Esophagus muscularis mucosa (tissue), 4 donors: ENCODE data around the gene CCNJL. TPM values are rescaled to one million over a fixed set of nuclear protein-coding genes. Genes with fewer than 3 reads are reported as not detected.

Source experiments
- DNase-seq: peaks from one replicate; pipeline ENCODE4 v3.0.0-alpha.2; 2017; ENCODE audit errors: extremely low spot score
- H3K27ac ChIP-seq, 4 donors: fragments of 200-600 bp; sonication (generic); replicated peaks in 1 of 4; 1 replicate in 3 of 4; 2 replicates in 1 of 4; pipeline ENCODE4 v1.5.1; 2016 to 2019; ENCODE audit warnings: mild to moderate bottlenecking in 1 of 4
- H3K27me3 ChIP-seq, 4 donors: fragments of 200-600 bp; sonication (generic); one replicate each; pipeline versions ENCODE4 v1.5.1 to v1.6.0; 2016 to 2019
- H3K36me3 ChIP-seq, 4 donors: fragments of 200-600 bp; sonication (generic); one replicate each; pipeline ENCODE4 v1.5.1; 2016 to 2019
- H3K4me1 ChIP-seq, 4 donors: fragments of 200-600 bp; sonication (generic); one replicate each; pipeline ENCODE4 v1.5.1; 2016 to 2019
- H3K4me3 ChIP-seq, 4 donors: fragments of 200-600 bp; sonication (generic); 1 replicate in 2 of 4; 2 replicates in 2 of 4; pipeline ENCODE4 v1.5.1; 2016 to 2019; ENCODE audit warnings: mild to moderate bottlenecking in 4 of 4, moderate library complexity in 1 of 4
- H3K9me3 ChIP-seq, 4 donors: fragments of 200-600 bp; sonication (generic); 1 replicate in 3 of 4; 2 replicates in 1 of 4; pipeline ENCODE4 v1.5.1; 2016 to 2019
- EP300 ChIP-seq: sonication (generic); formaldehyde crosslinking; IDR thresholded peaks from one replicate; pipeline ENCODE4 v1.6.1; 2017; ENCODE audit warnings: antibody characterized with exemption
- POLR2A ChIP-seq: fragments of 450-650 bp; IDR thresholded peaks from one replicate; pipeline ENCODE4 v1.6.1; 2017; ENCODE audit warnings: antibody characterized with exemption, moderate library complexity, mild to moderate bottlenecking, low read depth
- POLR2AphosphoS5 ChIP-seq, 2 donors: sonication (generic); formaldehyde crosslinking; IDR thresholded peaks; one replicate each; pipeline ENCODE4 v1.6.1; 2017; ENCODE audit warnings: antibody characterized with exemption in 2 of 2
- WGBS: methylation state at CpG from one replicate; pipeline ENCODE4 v1.1.5; 2018; 5-methylcytosine and 5-hydroxymethylcytosine counted together
- intact Hi-C: fragments of 100-400 bp; cut with DNase I; formaldehyde crosslinking; loops from one replicate; pipeline ENCODE4 v1.15.1; 2023
- total RNA-seq, 4 donors: library from RNA; depleted of rRNA; stranded (reverse); fragments of >200 nt; gene quantifications; one replicate each; pipeline versions ENCODE4 v1.1.0 to v1.2.1, GENCODE V29; 2016
- TF ChIP-seq, protein P1 (sequence below), 3 experiments: fragments of 200-600 bp in 2 of 3; fragments of 450-650 bp in 1 of 3; sonication (generic) in 2 of 3; IDR thresholded peaks; one replicate each; pipeline ENCODE4 v1.5.1; 2017 to 2019; ENCODE audit warnings: antibody characterized with exemption in 3 of 3, mild to moderate bottlenecking in 2 of 3, moderate library complexity in 1 of 3

CCNJL gene
- total RNA-seq, 4 donors from 2014 or later, result 0.83 to 2.5 (median 1.3) TPM

DNA sequence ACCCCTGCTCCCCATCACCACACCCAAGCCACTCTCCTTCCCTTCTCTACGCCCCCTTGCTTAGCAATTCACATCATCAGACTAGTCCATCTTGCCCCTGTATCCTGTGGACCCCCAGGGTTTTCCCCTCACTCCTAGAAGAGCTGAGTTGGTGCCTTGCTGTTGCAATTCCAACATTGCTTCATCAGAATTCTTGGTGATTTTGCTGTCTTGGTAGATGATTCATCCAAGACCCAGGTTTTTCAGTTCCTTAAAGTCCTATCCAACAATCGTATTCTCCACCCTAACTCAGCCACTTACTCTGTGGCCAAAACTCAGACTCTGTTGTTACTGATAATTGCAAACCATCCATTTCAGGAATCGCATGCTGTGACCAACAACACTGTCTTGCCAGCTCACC, 21.4 kb upstream of the CCNJL start:
- TF ChIP-seq EP300 (no peak), POLR2AphosphoS5 (IDR thresholded peaks at IDR 0.05) (no peak), POLR2A (no peak)
- TF ChIP-seq, protein P1, sequence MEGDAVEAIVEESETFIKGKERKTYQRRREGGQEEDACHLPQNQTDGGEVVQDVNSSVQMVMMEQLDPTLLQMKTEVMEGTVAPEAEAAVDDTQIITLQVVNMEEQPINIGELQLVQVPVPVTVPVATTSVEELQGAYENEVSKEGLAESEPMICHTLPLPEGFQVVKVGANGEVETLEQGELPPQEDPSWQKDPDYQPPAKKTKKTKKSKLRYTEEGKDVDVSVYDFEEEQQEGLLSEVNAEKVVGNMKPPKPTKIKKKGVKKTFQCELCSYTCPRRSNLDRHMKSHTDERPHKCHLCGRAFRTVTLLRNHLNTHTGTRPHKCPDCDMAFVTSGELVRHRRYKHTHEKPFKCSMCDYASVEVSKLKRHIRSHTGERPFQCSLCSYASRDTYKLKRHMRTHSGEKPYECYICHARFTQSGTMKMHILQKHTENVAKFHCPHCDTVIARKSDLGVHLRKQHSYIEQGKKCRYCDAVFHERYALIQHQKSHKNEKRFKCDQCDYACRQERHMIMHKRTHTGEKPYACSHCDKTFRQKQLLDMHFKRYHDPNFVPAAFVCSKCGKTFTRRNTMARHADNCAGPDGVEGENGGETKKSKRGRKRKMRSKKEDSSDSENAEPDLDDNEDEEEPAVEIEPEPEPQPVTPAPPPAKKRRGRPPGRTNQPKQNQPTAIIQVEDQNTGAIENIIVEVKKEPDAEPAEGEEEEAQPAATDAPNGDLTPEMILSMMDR (IDR thresholded peaks at IDR 0.05), result no peak
- H3K4me3 ChIP-seq, result no peak overlapping the region
- no peak for DNase-seq
- 76% methylated on average over 3 of the region's 3 CpGs for WGBS
- no peaks in the 10 kb centered on the region for H3K27me3 ChIP-seq
- H3K36me3 ChIP-seq, result no peaks in the 10 kb centered on the region
- intact Hi-C loops, result no loop called here
- no peak overlapping the region for H3K27ac ChIP-seq
- H3K9me3 ChIP-seq, result no peaks in the 10 kb centered on the region
- H3K4me1 ChIP-seq, result no peaks in the 10 kb centered on the region

DNA sequence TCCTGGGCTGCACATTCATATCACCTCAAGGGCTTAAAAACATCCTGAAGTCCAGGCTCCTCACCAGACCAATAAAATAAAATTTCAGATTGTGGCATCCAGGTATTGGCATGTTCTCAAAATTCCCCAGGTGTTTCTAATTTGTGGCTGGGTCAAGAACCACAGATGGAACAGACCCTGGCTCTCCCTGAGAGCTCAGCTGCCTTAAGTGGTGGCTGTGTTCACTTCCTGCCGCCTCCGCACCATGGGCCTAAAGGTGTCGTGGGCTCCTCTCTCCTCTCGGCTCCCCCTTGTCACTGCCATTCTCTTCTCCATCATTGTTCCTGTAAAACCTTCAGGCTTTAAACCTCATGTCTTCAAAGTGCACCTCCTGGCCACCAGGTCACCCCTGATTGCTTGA, 17.8 kb upstream of the CCNJL start:
- Histone ChIP-seq H3K27me3 (no peaks in the 10 kb centered on the region), H3K27ac (no peak overlapping the region), H3K36me3 (no peaks in the 10 kb centered on the region), H3K4me1 (no peaks in the 10 kb centered on the region), H3K4me3 (no peak overlapping the region), H3K9me3 (peaks cover 0 to 5% (median 0%) of the 10 kb centered on the region in 4 donors)
- WGBS, result 84% methylated on average over 4 of the region's 4 CpGs
- intact Hi-C loops, result no loop called here
- TF ChIP-seq EP300 (no peak), POLR2A (no peak), POLR2AphosphoS5 (IDR thresholded peaks at IDR 0.05) (no peak)
- TF ChIP-seq, protein P1 (IDR thresholded peaks at IDR 0.05), result no peak
- no peak for DNase-seq

DNA sequence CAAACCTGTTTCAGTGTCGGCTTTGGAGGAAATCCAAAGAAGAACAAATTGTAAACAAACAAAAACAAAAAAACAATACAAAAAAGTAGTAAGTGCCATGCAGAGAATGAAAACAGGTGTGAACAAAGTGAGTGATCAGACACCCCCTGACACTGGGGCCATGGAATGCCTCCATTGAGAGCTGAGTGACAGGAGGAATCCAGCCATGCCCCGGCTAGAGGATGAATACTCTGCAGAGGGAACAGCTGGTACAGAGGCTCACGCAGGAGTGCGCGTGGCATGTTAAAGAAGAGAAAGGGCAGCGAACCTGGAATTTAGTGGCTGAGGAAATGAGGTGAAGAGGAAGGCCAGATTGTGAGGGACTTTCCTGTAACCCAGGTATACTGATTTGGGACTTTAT, 15.5 kb upstream of the CCNJL start:
- TF ChIP-seq, protein P1 (IDR thresholded peaks at IDR 0.05), result no peak
- TF ChIP-seq EP300, result no peak
- TF ChIP-seq POLR2A, result no peak
- no peak for TF ChIP-seq POLR2AphosphoS5 (IDR thresholded peaks at IDR 0.05)
- H3K4me1 ChIP-seq, result no peaks in the 10 kb centered on the region
- no peaks in the 10 kb centered on the region for H3K36me3 ChIP-seq
- no peak overlapping the region for H3K4me3 ChIP-seq
- H3K9me3 ChIP-seq, result peaks cover 0 to 5% (median 0%) of the 10 kb centered on the region in 4 donors
- H3K27ac ChIP-seq, result no peak overlapping the region
- intact Hi-C loops, result no loop called here
- H3K27me3 ChIP-seq, result no peaks in the 10 kb centered on the region
- DNase-seq, result no peak
- 72% methylated on average over 6 of the region's 6 CpGs for WGBS

DNA sequence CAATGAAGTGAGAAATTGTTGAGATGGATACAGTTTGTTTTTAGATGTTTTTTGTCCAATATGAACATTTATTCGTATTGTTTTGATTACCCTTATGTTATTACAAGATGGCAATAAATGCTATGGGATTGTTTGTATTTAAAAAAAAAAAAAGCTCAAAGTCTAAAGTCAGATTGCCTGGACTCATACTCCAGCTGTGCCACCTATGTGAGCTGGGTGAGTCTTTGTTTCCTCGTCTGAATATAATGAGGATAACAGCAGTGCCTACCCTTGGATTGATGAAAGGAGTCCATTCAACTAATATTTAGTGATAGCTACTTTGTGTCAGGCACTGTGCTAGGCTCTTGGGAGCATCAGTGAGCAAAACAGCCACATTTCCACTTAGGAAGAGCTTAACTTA, 14.6 kb upstream of the CCNJL start:
- WGBS, result 89% methylated on average over 2 of the region's 2 CpGs
- no peaks in the 10 kb centered on the region for H3K4me1 ChIP-seq
- H3K27ac ChIP-seq, result no peak overlapping the region
- peaks cover 0 to 3% (median 0%) of the 10 kb centered on the region in 4 donors for H3K27me3 ChIP-seq
- no peaks in the 10 kb centered on the region for H3K36me3 ChIP-seq
- H3K4me3 ChIP-seq, result no peak overlapping the region
- peaks cover 0 to 5% (median 0%) of the 10 kb centered on the region in 4 donors for H3K9me3 ChIP-seq
- DNase-seq, result no peak
- intact Hi-C loops, result no loop called here
- TF ChIP-seq POLR2AphosphoS5 (IDR thresholded peaks at IDR 0.05), result no peak
- TF ChIP-seq, protein P1 (IDR thresholded peaks at IDR 0.05), result no peak
- no peak for TF ChIP-seq POLR2A
- TF ChIP-seq EP300, result no peak

DNA sequence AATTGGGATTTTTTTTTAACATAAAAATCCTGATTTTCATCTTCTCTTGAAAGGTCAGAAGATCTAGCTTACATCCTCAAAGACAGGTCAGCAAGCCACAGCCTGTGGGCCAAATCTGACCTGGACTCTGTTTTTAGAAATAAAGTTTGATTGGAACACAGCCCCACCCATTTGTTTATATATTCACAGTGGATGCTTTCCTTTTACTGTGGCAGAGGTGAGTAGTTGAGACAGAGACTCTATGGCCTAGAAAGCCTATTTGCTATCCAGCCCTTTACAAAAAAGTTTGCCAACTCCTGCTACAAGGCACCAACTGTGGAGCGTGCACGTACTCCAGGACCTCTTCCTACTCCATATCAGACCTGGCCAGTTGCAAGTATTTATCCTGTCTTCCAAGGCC, 13.4 kb upstream of the CCNJL start:
- Histone ChIP-seq H3K27me3 (peaks cover 0 to 12% (median 0%) of the 10 kb centered on the region in 4 donors), H3K9me3 (peaks cover 0 to 5% (median 0%) of the 10 kb centered on the region in 4 donors), H3K36me3 (no peaks in the 10 kb centered on the region), H3K4me3 (no peak overlapping the region), H3K4me1 (no peaks in the 10 kb centered on the region), H3K27ac (no peak overlapping the region)
- no peak for DNase-seq
- WGBS, result 87% methylated on average over 2 of the region's 2 CpGs
- intact Hi-C loops, result no loop called here
- TF ChIP-seq EP300 (no peak), POLR2A (no peak), POLR2AphosphoS5 (IDR thresholded peaks at IDR 0.05) (no peak)
- TF ChIP-seq, protein P1 (IDR thresholded peaks at IDR 0.05), result no peak
